ENCODE data around the gene DMRTA1. TPM values are rescaled to one million over a fixed set of nuclear protein-coding genes. Genes with fewer than 3 reads are reported as not detected.

The DMRTA1 gene
- total RNA-seq, 1 experiment from 2014 or later = not detected

DNA sequence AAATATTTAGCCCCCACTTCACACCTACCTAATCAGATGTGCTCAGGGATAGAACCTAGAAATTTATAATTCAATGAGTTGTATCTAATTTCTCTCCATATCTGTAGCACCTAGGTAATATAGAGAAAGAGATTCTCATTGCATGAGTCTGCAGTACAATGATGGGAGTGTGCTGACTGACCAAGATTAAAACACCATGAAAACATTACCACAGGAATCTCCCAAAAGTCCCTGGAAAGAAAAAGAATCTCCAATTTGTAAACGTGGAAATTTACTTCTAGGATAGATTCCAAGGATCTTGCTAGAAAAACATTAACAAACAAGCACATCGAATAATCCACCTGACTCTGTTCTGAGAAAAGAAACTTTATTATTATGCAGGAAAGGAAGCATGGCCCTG lies 45.0 kb upstream of the DMRTA1 start:
- H3K36me3 ChIP-seq (ENCODE audit: control insufficient read depth in 1 of 2, insufficient read depth in 2 of 2, low read length in 2 of 2) = no peaks in the 10 kb centered on the region
- H3K4me2 ChIP-seq (ENCODE audit: low read length) = no peak overlapping the region
- H2AFZ ChIP-seq (ENCODE audit: low read depth, low read length, poor library complexity, severe bottlenecking) = no peak overlapping the region
- intact Hi-C loops (cut with micrococcal nuclease) = no loop called here
- TF ChIP-seq POLR2A (IDR thresholded peaks at IDR 0.05; ENCODE audit: borderline replicate concordance, extremely low read depth, insufficient read depth, insufficient read length) (no peak), SP1 (IDR thresholded peaks at IDR 0.05; ENCODE audit: low read depth) (no peak), CEBPB (IDR thresholded peaks at IDR 0.05; ENCODE audit: low read depth) (no peak), SRF (IDR thresholded peaks at IDR 0.05; ENCODE audit: low read depth) (no peak), SIN3A (IDR thresholded peaks at IDR 0.05; ENCODE audit: low read depth) (no peak), YY1 (IDR thresholded peaks at IDR 0.05; ENCODE audit: extremely low read depth, insufficient replicate concordance, low read depth, low read length) (no peak), JUND (IDR thresholded peaks at IDR 0.05) (no peak), EZH2phosphoT487 (IDR thresholded peaks at IDR 0.05; ENCODE audit: borderline replicate concordance) (no peak), RAD21 (IDR thresholded peaks at IDR 0.05; ENCODE audit: low read depth) (no peak), ZNF274 (IDR thresholded peaks at IDR 0.05; ENCODE audit: low read depth, low read length) (no peak), POLR2AphosphoS5 (IDR thresholded peaks at IDR 0.05; ENCODE audit: low read depth, low read length) (no peak), ELF1 (IDR thresholded peaks at IDR 0.05; ENCODE audit: borderline replicate concordance, low read depth) (no peak), CBX3 (IDR thresholded peaks at IDR 0.05; ENCODE audit: low read depth) (no peak), TCF7L2 (IDR thresholded peaks at IDR 0.05; ENCODE audit: borderline replicate concordance, extremely low read depth, insufficient read depth, insufficient read length) (no peak), EGR1 (IDR thresholded peaks at IDR 0.05; ENCODE audit: low read depth) (no peak)
- TF ChIP-seq, protein P1, sequence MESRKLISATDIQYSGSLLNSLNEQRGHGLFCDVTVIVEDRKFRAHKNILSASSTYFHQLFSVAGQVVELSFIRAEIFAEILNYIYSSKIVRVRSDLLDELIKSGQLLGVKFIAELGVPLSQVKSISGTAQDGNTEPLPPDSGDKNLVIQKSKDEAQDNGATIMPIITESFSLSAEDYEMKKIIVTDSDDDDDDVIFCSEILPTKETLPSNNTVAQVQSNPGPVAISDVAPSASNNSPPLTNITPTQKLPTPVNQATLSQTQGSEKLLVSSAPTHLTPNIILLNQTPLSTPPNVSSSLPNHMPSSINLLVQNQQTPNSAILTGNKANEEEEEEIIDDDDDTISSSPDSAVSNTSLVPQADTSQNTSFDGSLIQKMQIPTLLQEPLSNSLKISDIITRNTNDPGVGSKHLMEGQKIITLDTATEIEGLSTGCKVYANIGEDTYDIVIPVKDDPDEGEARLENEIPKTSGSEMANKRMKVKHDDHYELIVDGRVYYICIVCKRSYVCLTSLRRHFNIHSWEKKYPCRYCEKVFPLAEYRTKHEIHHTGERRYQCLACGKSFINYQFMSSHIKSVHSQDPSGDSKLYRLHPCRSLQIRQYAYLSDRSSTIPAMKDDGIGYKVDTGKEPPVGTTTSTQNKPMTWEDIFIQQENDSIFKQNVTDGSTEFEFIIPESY (IDR thresholded peaks at IDR 0.05; ENCODE audit: extremely low read depth, insufficient replicate concordance, low read length) = no peak
- TF ChIP-seq, protein P2, sequence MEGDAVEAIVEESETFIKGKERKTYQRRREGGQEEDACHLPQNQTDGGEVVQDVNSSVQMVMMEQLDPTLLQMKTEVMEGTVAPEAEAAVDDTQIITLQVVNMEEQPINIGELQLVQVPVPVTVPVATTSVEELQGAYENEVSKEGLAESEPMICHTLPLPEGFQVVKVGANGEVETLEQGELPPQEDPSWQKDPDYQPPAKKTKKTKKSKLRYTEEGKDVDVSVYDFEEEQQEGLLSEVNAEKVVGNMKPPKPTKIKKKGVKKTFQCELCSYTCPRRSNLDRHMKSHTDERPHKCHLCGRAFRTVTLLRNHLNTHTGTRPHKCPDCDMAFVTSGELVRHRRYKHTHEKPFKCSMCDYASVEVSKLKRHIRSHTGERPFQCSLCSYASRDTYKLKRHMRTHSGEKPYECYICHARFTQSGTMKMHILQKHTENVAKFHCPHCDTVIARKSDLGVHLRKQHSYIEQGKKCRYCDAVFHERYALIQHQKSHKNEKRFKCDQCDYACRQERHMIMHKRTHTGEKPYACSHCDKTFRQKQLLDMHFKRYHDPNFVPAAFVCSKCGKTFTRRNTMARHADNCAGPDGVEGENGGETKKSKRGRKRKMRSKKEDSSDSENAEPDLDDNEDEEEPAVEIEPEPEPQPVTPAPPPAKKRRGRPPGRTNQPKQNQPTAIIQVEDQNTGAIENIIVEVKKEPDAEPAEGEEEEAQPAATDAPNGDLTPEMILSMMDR (IDR thresholded peaks at IDR 0.05 in 2 of 3, conservative IDR thresholded peaks at IDR 0.05 in 1 of 3; ENCODE audit: borderline replicate concordance in 1 of 3, insufficient read depth in 1 of 3, low read depth in 2 of 3, low read length in 2 of 3) = no peak
- TF ChIP-seq, protein P3, sequence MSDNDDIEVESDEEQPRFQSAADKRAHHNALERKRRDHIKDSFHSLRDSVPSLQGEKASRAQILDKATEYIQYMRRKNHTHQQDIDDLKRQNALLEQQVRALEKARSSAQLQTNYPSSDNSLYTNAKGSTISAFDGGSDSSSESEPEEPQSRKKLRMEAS (IDR thresholded peaks at IDR 0.05) = no peak
- TF ChIP-seq, protein P4, sequence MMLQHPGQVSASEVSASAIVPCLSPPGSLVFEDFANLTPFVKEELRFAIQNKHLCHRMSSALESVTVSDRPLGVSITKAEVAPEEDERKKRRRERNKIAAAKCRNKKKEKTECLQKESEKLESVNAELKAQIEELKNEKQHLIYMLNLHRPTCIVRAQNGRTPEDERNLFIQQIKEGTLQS (IDR thresholded peaks at IDR 0.05) = no peak
- H3K79me2 ChIP-seq (ENCODE audit: insufficient read depth, low read length) = no peaks in the 10 kb centered on the region
- ChIA-PET CTCF (interaction anchor here (1.8 kb wide), 1 partner anchor 51 kb away, joined by 7 read pairs; no protein-coding TSS in a partner anchor), RAD21 (ENCODE audit: low non-redundant PET in 1 of 2, low total read pairs in 2 of 2, uncharacterized antibody in 2 of 2, unreplicated experiment in 2 of 2) (no interaction called here), POLR2A (no interaction called here)
- H3K27me3 ChIP-seq (ENCODE audit: insufficient read depth, low read length) = no peaks in the 10 kb centered on the region
- no peaks in the 10 kb centered on the region for H3K9me3 ChIP-seq (ENCODE audit: control insufficient read depth in 1 of 2, insufficient read depth in 1 of 2, low read depth in 1 of 2, low read length in 2 of 2)
- DNase-seq (ENCODE audit: low read depth, low spot score) (no peak), ATAC-seq (no peak)
- no peak overlapping the region for H3K9ac ChIP-seq (ENCODE audit: low read length)
- no peaks in the 10 kb centered on the region for H4K20me1 ChIP-seq (ENCODE audit: insufficient read depth)
- H3K27ac ChIP-seq (ENCODE audit: low read depth, low read length) = no peak overlapping the region
- BruUV-seq (replicated peaks) = no TSS peak
- H3K4me3 ChIP-seq (replicated peaks in 1 of 2; ENCODE audit: low read depth in 1 of 2, low read length in 2 of 2) = no peak overlapping the region
- peaks cover 3% of the 10 kb centered on the region; the same call in 1 of the 2 replicates for H3K9me2 ChIP-seq (ENCODE audit: insufficient read depth)
- H3K4me1 ChIP-seq (ENCODE audit: control insufficient read depth in 1 of 2, insufficient read depth in 2 of 2, low read length in 2 of 2) = no peaks in the 10 kb centered on the region

Measured in HCT116 (cell line).